HL-60 (cell line): ENCODE results near the gene OR52H1.

Experiments
- DNase-seq, 2 experiments: peaks; one replicate each; pipeline ENCODE4 v3.0.0-alpha.2; 2010 to 2020; ENCODE audit warnings: low read depth in 1 of 2, low spot score in 1 of 2
- H3K27ac ChIP-seq: fragments of 250-450 bp; sonication (Bioruptor Pico); replicated peaks from 2 replicates; pipeline ENCODE4 v1.5.1; 2020; ENCODE audit warnings: mild to moderate bottlenecking, moderate library complexity
- H3K27me3 ChIP-seq: fragments of 250-450 bp; sonication (Bioruptor Pico); 2 replicates; pipeline ENCODE4 v1.5.1; 2021; ENCODE audit warnings: mild to moderate bottlenecking, moderate library complexity; ENCODE audit not compliant: insufficient read depth, poor library complexity, severe bottlenecking
- H3K4me3 ChIP-seq: replicated peaks from 2 replicates; pipeline ENCODE4 v1.5.1; 2011; ENCODE audit warnings: mild to moderate bottlenecking, control low read depth, low read length; ENCODE audit not compliant: insufficient read depth
- CTCF ChIP-seq: IDR thresholded peaks from one replicate; pipeline ENCODE4 v1.5.1; 2011; ENCODE audit warnings: low read length, control low read depth, inconsistent platforms; ENCODE audit not compliant: insufficient read depth
- GABPA ChIP-seq: IDR thresholded peaks from 2 replicates; pipeline ENCODE4 v1.6.1; 2012; ENCODE audit warnings: low read depth
- POLR2AphosphoS5 ChIP-seq: IDR thresholded peaks from 2 replicates; pipeline ENCODE4 v1.6.1; 2012; ENCODE audit warnings: low read depth
- SPI1 ChIP-seq: IDR thresholded peaks from 2 replicates; pipeline ENCODE4 v1.6.1; 2012; ENCODE audit warnings: low read depth, mild to moderate bottlenecking, borderline replicate concordance
- TF ChIP-seq, protein P1 (sequence below): IDR thresholded peaks from 2 replicates; pipeline ENCODE4 v1.6.1; 2012; ENCODE audit warnings: low read depth; ENCODE audit not compliant: insufficient replicate concordance

OR52H1 gene

GRCh38 chr11:5508605-5509004, 39.7 kb downstream of the OR52H1 start:
- TF ChIP-seq POLR2AphosphoS5, result no peak
- no peak for TF ChIP-seq GABPA
- TF ChIP-seq SPI1, result no peak
- Histone ChIP-seq H3K27ac (no peak overlapping the region), H3K4me3 (no peak overlapping the region), H3K27me3 (peaks cover 9% of the 10 kb centered on the region)
- DNase-seq, result no peak

GRCh38 chr11:5507933-5508305, 40.4 kb downstream of the OR52H1 start:
- Histone ChIP-seq H3K4me3 (no peak overlapping the region), H3K27me3 (peaks cover 9% of the 10 kb centered on the region), H3K27ac (no peak overlapping the region)
- DNase-seq, result no peak
- no peak for TF ChIP-seq GABPA
- TF ChIP-seq, protein P1, sequence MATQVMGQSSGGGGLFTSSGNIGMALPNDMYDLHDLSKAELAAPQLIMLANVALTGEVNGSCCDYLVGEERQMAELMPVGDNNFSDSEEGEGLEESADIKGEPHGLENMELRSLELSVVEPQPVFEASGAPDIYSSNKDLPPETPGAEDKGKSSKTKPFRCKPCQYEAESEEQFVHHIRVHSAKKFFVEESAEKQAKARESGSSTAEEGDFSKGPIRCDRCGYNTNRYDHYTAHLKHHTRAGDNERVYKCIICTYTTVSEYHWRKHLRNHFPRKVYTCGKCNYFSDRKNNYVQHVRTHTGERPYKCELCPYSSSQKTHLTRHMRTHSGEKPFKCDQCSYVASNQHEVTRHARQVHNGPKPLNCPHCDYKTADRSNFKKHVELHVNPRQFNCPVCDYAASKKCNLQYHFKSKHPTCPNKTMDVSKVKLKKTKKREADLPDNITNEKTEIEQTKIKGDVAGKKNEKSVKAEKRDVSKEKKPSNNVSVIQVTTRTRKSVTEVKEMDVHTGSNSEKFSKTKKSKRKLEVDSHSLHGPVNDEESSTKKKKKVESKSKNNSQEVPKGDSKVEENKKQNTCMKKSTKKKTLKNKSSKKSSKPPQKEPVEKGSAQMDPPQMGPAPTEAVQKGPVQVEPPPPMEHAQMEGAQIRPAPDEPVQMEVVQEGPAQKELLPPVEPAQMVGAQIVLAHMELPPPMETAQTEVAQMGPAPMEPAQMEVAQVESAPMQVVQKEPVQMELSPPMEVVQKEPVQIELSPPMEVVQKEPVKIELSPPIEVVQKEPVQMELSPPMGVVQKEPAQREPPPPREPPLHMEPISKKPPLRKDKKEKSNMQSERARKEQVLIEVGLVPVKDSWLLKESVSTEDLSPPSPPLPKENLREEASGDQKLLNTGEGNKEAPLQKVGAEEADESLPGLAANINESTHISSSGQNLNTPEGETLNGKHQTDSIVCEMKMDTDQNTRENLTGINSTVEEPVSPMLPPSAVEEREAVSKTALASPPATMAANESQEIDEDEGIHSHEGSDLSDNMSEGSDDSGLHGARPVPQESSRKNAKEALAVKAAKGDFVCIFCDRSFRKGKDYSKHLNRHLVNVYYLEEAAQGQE, result no peak
- TF ChIP-seq SPI1, result no peak
- no peak for TF ChIP-seq POLR2AphosphoS5
- no peak for TF ChIP-seq CTCF

GRCh38 chr11:5507177-5507932, 41.0 kb downstream of the OR52H1 start:
- TF ChIP-seq, protein P1, result no peak
- TF ChIP-seq CTCF, result no peak
- no peak for DNase-seq
- H3K4me3 ChIP-seq, result no peak overlapping the region
- H3K27me3 ChIP-seq, result peaks cover 9% of the 10 kb centered on the region
- H3K27ac ChIP-seq, result no peak overlapping the region

GRCh38 chr11:5505363-5506048, 42.8 kb downstream of the OR52H1 start:
- DNase-seq, result no peak
- Histone ChIP-seq H3K4me3 (no peak overlapping the region), H3K27ac (no peak overlapping the region), H3K27me3 (peaks cover 2% of the 10 kb centered on the region)
- no peak for TF ChIP-seq CTCF
- TF ChIP-seq SPI1, result no peak
- no peak for TF ChIP-seq POLR2AphosphoS5
- TF ChIP-seq GABPA, result no peak
- TF ChIP-seq, protein P1, result no peak
